ENCODE measurements around the gene BHLHE40.

GRCh38 chr3:5019411-5020241 is 40.4 kb downstream of the BHLHE40 start:
- TF ChIP-seq EZH2phosphoT487 (IDR thresholded peaks at IDR 0.05; ENCODE audit: low read length) (no peak), CTCF (IDR thresholded peaks at IDR 0.05; ENCODE audit: low read length) (no peak)
